ENCODE results near the gene INTS6L.
"Not testable (repeated sequence)": the region's sequence is repeated elsewhere in the genome, so short reads cannot be mapped to it uniquely, and the experiment has no call there.

INTS6L gene

DNA sequence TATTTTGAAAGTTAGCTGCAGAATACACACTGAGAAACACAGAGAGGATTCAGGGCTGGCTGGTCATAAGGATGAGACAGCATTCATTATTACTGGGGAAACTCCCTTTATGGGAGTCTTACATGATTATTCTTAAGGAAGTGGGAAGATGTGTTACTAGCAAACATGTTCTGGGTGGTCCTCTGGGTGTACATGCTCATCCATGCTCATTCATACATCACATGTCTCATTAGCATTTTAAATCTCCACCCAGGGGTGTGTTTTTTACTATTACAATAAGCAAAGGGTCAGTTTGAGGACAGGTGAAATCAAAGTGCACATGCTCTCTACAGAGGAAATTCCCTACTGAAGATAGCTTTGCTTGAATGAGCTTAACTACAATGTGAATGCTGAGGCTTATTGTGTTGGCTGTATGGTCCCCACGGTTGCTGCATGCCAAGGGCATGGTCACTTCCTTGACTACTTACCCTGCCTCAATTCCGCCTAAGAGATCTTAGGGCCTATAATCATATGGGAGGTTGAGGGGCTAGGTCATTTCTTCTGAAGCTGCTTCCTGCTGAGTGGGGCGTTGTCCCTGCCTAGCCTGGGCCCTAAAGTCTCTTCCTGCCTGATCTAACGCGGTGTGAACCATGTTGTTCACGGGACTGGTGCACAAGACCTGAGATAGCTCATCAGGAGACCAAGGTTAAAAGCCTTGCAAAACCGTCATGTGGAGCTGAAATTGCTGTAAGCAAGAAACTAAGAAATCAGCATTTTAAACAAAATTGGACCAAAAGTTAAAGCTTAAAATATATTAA is 104.1 kb downstream of the INTS6L start:
- DNase-seq (ENCODE audit: low read depth): not testable (repeated sequence)

DNA sequence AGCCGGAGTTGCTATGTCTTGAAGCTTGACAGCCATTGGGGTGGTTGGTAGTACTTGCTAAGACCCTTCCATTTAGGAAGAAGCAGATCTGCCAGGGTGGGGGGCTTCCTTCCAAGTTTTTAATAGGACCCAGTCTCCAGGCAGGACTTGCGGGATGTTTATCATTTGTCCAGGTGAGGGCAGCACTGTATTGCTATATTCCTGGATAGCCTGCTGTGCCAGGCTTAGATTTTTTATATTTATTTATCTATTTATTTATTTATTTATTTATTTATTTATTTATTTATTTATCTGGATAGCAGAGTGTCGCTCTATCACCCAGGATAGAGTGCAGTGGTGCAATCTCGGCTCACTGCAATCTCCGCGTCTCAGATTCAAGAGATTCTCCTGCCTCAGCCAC is 105.5 kb downstream of the INTS6L start:
- DNase-seq (ENCODE audit: low read depth): no peak

DNA sequence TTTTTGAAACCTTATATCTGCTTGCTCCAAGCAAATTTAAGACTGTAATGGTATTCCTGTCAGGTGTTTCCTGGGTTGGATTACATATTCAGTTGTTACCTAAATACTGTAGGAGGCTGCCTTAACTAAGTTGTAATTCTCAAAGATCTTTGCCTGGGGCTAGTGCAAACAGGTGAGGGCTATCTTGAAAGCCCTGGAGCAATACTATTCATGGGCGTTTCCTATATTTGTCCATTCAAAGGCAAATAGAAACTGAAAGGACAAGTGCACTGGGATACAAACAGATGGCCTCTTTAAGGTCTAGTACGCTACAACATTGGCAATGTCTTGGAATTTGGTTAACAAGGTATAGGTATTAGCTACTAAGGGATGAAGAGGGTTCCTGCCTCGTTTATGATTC is 108.9 kb downstream of the INTS6L start:
- no peak for DNase-seq (ENCODE audit: low read depth)

Data from fibroblast of gingiva (primary cell).